HG02610 (cell line): ENCODE measurements around the gene KBTBD7.

Source experiments
- ATAC-seq: cut with Tn5 transposase; IDR thresholded peaks from one replicate; pipeline ENCODE4 v1.9.1; 2021; ENCODE audit warnings: mild to moderate bottlenecking, moderate library complexity; ENCODE audit not compliant: unreplicated experiment

Gene KBTBD7

GRCh38 chr13:41144576-41144975 lies 49.8 kb downstream of the KBTBD7 start:
- no peak for ATAC-seq
